Measurements from ENCODE around the gene CXCL3.
A peak's percentile ranks its signal among the peaks of the same experiment; 100 is the strongest.

CXCL3 gene

DNA sequence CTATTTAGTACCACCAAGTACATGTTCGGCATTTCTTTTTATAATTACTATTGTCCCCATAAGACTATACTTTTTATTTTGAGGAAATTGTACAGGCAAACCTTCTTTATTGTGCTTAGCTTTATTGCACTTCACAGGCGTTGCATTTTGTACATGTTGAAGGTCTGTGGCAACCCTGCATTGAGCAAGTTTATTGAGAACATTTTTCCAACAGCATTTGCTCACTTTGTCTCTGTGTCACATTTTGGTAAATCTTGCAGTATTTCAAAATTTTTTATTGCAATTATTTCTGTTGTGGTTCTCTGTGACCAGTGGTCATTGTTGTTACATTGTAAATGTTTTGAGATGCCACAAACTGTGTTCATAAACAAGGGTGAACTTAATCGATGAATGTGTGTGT is 29.2 kb downstream of the CXCL3 start:
- Mint-ChIP-seq H3K4me1 (no peaks in the 10 kb centered on the region), H3K27ac (no peak overlapping the region), H3K9me3 (no peaks in the 10 kb centered on the region), H3K27me3 (no peaks in the 10 kb centered on the region), H3K4me3 (no peak overlapping the region)
- DNase-seq (no peak), ATAC-seq (no peak)

DNA sequence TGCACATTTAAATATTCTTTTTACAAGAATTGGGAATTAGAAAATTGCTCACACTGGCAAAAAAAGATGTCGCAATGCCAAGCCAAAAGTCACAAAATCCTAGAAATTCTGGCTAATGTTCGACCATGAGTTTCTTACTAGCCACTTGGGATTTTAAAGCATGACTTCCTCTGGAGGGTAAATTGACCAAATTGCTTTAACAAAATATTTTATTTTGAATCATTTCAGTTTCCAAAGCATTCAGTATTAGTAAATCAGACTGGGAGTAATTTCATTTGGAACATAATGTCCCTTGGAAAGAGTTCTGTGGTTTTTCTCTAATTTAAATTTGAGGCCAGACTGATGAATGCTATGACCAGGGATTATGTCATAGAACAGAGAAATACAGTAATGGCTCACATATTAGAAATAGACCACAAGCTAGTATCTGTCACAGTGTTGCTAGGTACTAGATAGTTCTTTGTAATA is 32.4 kb downstream of the CXCL3 start:
- DNase-seq = no peak
- no peak overlapping the region for H3K4me3 Mint-ChIP-seq
- no peaks in the 10 kb centered on the region for H3K4me1 Mint-ChIP-seq
- no peaks in the 10 kb centered on the region for H3K9me3 Mint-ChIP-seq
- ATAC-seq = no peak
- H3K27me3 Mint-ChIP-seq = no peaks in the 10 kb centered on the region
- H3K27ac Mint-ChIP-seq = no peak overlapping the region

- Mint-ChIP-seq H3K4me1 (no peaks in the 10 kb centered on the region), H3K9me3 (no peaks in the 10 kb centered on the region), H3K27me3 (no peaks in the 10 kb centered on the region), H3K4me3 (no peak overlapping the region), H3K27ac (no peak overlapping the region)
- DNase-seq = no peak
- ATAC-seq = no peak
Measured at GRCh38 chr4:74005528-74005927, 33.0 kb downstream of the CXCL3 start.

DNA sequence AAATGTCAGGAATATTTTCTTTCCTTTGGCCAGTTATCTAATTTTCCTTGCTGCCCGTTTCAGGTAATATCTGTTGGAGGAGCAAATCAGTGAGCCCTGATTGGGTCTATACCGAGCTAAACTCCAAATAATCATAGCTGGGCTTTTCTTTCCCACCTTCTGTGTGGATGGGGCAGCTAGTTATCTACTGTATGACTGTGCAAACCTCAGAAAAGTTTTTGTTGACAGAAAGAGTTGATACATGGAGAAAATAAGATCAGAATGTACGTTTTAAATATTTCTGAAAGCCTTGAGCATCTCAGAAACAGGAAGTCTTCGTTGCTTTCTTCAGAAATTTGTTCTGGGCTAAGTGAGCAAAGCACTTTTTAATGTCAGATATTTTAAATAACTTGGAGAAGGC is 33.8 kb downstream of the CXCL3 start:
- no peak for ATAC-seq

DNA sequence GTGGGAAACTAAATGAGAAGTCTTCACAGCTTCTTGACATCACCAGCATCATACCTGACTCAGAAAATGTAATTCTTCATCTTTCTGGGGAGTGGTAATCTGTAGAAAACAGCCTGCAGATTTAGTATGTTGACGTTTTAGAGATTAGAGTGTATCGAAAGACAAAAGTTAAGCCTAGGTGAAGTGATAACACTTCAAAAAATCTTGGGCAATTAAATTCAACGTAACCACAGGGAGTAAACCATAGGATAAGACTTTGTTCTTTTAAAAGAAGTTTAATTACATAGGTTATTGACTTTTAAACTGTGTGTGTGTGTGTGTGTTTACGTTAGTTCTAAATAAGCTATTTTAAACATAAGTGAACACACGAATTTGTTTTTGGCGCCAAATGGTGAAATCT is 38.2 kb downstream of the CXCL3 start:
- Mint-ChIP-seq H3K27me3 (peaks cover 15% of the 10 kb centered on the region), H3K4me3 (no peak overlapping the region), H3K9me3 (peaks cover 0 to 4% of the 10 kb centered on the region in 2 donors), H3K27ac (no peak overlapping the region), H3K4me1 (peaks cover 5% of the 10 kb centered on the region)
- ATAC-seq (no peak), DNase-seq (no peak)

More for the DNA sequence above, 33.8 kb downstream of the CXCL3 start:
- no peak for DNase-seq
- Mint-ChIP-seq H3K4me3 (no peak overlapping the region), H3K9me3 (peaks cover 0 to 4% of the 10 kb centered on the region in 2 donors), H3K4me1 (no peaks in the 10 kb centered on the region), H3K27ac (no peak overlapping the region), H3K27me3 (no peaks in the 10 kb centered on the region)

DNA sequence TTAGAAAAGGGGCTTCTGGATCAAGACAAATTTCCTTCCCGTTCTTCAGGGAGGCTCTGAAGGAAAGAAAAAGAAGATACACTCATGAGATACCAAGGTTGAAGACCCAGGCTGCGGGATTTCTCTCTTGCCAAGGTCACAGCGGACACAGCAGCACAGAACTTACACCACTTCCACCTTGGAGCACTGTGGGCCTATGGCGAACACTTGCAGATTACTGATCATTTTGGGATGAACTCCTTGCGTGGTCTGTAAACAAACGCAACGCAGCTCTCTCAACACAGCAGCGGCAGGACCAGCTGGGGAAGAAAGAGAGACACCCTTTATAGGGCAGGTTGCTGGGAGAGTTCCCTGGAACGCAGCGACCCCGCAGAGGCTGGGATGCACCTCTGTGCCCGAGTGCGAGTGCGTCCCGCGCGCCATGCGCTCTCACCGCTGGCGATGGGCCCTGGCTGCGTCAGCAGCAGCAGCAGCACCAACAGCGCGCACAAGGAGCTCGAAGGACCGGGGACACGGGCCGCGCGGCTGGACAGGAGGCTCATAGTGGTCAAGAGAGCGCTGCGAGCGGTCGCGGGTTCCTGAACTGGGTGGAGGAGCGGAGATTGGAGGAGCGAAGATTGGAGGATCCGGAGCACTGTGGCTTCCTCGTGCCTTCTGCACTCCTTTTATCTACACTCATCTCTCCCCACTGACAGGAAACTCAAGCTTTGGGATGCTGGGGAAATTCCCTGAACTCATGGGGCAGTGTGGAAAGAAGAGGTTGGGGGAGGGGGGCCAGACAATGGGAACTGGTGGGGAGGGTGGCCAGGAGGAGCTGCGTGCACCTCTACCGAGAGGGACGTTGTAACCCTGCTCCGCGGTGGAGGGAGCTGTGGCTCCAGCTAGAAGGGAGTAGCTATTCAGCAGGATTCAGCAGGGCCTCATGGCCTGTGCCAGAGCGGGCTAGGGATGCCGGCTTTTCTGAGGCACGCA is 40.2 kb downstream of the CXCL3 start, which contains the start of gene CXCL5:
Gene CXCL5 (minus strand): TSS at position 638 of the 972 bp plus-strand sequence. CDS start 96 bp downstream, at position 542.
- H3K4me3 Mint-ChIP-seq = peak within 1 kb of the TSS in 1 of 2 donors; percentile 47
- ATAC-seq (peak; percentile 62), DNase-seq (no peak)
- H3K9me3 Mint-ChIP-seq = peaks cover 0 to 4% of the 10 kb centered on the region in 2 donors
- H3K27me3 Mint-ChIP-seq = peaks cover 25% of the 10 kb centered on the region
- H3K27ac Mint-ChIP-seq = no peak within 1 kb of the TSS
- H3K4me1 Mint-ChIP-seq = peaks cover 5% of the 10 kb centered on the region

GRCh38 chr4:73992050-73992449 is 46.4 kb downstream of the CXCL3 start:
- H3K9me3 Mint-ChIP-seq = no peaks in the 10 kb centered on the region
- H3K4me1 Mint-ChIP-seq = no peaks in the 10 kb centered on the region
- H3K27me3 Mint-ChIP-seq = peaks cover 10% of the 10 kb centered on the region
- H3K27ac Mint-ChIP-seq = no peak overlapping the region
- no peak overlapping the region for H3K4me3 Mint-ChIP-seq
- ATAC-seq (no peak), DNase-seq (no peak)

DNA sequence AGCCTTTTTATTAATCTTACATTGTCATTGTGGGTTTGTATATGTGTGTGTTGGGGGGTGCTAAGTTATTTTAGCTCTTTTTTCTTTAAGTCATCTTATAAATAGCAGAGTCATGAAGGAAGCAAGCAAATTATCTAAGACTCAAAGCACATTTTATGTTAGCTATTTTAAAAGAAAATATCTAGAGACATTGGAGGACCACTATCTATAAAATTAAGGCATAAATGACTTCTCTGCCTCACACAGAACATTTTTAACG is 46.8 kb downstream of the CXCL3 start:
- ATAC-seq (no peak), DNase-seq (no peak)
- H3K4me3 Mint-ChIP-seq = no peak overlapping the region
- H3K27ac Mint-ChIP-seq = no peak overlapping the region
- no peaks in the 10 kb centered on the region for H3K4me1 Mint-ChIP-seq
- no peaks in the 10 kb centered on the region for H3K9me3 Mint-ChIP-seq
- peaks cover 10% of the 10 kb centered on the region for H3K27me3 Mint-ChIP-seq

DNA sequence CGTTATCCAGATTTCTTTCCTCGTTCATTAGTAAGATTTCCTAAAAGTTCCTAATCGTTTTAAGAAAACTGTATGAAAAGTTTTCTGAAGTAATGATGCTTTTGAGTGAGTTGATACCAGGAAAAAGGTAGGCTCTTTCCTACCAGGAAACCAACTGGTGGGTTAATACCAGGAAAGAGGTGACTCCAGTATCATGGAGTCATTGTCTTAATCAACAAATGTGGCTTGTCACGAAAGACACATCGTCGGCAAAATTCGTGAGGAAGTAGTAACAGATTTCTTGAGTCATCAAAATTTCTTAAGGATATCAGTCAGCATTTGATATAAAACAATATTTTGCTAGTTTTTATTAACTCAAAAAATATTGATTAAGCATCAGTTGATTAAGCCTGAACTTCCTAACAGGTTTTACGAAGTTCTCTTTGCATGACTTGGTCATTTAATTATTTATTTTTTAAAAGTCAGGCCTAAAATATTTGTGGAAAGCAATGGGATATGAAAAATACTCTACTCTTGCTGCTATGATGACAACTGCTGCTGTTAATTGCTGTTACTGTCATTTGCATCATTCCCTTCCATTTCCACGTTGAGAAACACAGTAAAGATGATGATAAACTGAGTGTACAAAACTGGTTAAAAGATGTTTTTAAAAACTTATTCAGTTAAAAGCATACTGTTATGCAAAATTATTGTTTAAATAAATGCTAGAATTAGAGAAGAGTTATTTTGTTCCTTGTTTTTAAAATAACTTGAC is 47.3 kb downstream of the CXCL3 start:
- H3K9me3 Mint-ChIP-seq = no peaks in the 10 kb centered on the region
- DNase-seq (no peak), ATAC-seq (no peak)
- H3K4me1 Mint-ChIP-seq = no peaks in the 10 kb centered on the region
- no peak overlapping the region for H3K4me3 Mint-ChIP-seq
- peaks cover 10% of the 10 kb centered on the region for H3K27me3 Mint-ChIP-seq
- H3K27ac Mint-ChIP-seq = no peak overlapping the region

- peaks cover 10% of the 10 kb centered on the region for H3K27me3 Mint-ChIP-seq
- no peak overlapping the region for H3K27ac Mint-ChIP-seq
- DNase-seq (no peak), ATAC-seq (no peak)
- H3K9me3 Mint-ChIP-seq = no peaks in the 10 kb centered on the region
- H3K4me3 Mint-ChIP-seq = no peak overlapping the region
- no peaks in the 10 kb centered on the region for H3K4me1 Mint-ChIP-seq
Measured at GRCh38 chr4:73989928-73990327, 48.6 kb downstream of the CXCL3 start.

DNA sequence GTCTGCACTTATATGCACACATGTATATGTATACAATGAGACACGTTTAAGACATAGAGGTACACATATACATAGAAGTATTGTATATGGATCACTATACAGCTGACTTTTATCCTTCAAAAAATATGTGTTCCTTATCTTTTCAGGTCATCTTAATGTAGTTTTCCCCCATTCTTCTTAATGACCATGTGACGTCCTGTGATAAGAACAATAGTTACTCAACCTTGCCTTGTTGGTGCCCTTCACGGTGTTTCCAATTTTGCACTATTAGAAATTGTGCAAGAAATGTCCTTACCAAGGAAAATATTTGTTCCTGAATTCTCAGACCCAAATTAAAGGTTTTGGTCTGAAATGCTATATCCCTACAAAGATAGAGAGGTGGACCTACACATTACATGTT is 49.5 kb downstream of the CXCL3 start:
- H3K27ac Mint-ChIP-seq = no peak overlapping the region
- H3K27me3 Mint-ChIP-seq = peaks cover under 1% of the 10 kb centered on the region
- H3K9me3 Mint-ChIP-seq = no peaks in the 10 kb centered on the region
- no peak overlapping the region for H3K4me3 Mint-ChIP-seq
- H3K4me1 Mint-ChIP-seq = no peaks in the 10 kb centered on the region
- no peak for DNase-seq
- ATAC-seq = no peak

DNA sequence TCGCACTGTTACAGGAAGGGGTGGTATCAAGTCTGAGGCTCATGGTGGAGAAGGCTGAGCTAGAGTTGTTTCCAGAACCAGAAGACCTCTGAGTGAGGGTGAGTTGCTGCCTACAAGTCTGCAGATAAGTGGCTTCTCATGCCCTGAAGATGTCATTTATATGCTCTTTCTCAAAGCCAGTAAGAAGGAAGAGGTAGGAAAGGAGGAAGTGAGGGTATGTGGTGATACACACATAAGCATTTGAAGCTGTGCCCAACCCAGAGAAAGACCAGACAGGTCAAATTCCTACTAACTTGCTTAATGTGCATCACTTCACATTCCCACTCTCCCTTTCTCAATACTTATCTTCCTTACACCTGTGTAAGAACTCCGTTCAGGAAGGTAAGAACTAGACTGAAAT is 50.4 kb downstream of the CXCL3 start, which contains the start of gene PPBP:
Gene PPBP (minus strand): TSS at position 130 of the 400 bp plus-strand sequence. CDS start 87 bp downstream, at position 43.
- Mint-ChIP-seq H3K4me3 (no peak within 1 kb of the TSS), H3K27me3 (no peaks in the 10 kb centered on the region), H3K9me3 (no peaks in the 10 kb centered on the region), H3K27ac (no peak within 1 kb of the TSS), H3K4me1 (no peaks in the 10 kb centered on the region)
- ATAC-seq (peak; percentile 39), DNase-seq (no peak)

Measured in stimulated activated naive CD8-positive, alpha-beta T cell treated with anti-CD3 and anti-CD28 coated beads, Interleukin-15, amount 100 ng/mL, for 72 hours (primary cell).